Lung (tissue), 12 donors: ENCODE results near the gene NACC2. TPM values are rescaled to one million over a fixed set of nuclear protein-coding genes. Genes with fewer than 3 reads are reported as not detected.

Experiments used
- ATAC-seq: fragments of 200-7000 bp; cut with Tn5 transposase; one replicate; pipeline ENCODE4 v1.9.1; 2020; ENCODE audit warnings: moderate number of reproducible peaks; ENCODE audit not compliant: insufficient read depth, low FRiP score
- DNase-seq, 3 donors: peaks; one replicate each; pipeline ENCODE4 v3.0.0-alpha.2; 2013 to 2017
- H3K27ac ChIP-seq, 2 donors: one replicate each; pipeline ENCODE4 v1.5.1; 2013; ENCODE audit warnings: mild to moderate bottlenecking in 2 of 2, moderate library complexity in 2 of 2, control low read depth in 1 of 2, inconsistent platforms in 1 of 2, low read depth in 1 of 2, low read length in 1 of 2
- H3K27me3 ChIP-seq, 3 donors: one replicate each; pipeline ENCODE4 v1.5.1; 2013; ENCODE audit warnings: low read length in 2 of 3; ENCODE audit not compliant: control insufficient read depth in 3 of 3, insufficient read depth in 3 of 3
- H3K36me3 ChIP-seq, 4 donors: one replicate each; pipeline ENCODE4 v1.5.1; 2013; ENCODE audit warnings: low read length in 4 of 4, mild to moderate bottlenecking in 1 of 4, moderate library complexity in 1 of 4; ENCODE audit not compliant: control insufficient read depth in 4 of 4, insufficient read depth in 4 of 4
- H3K4me1 ChIP-seq, 5 donors: one replicate each; pipeline ENCODE4 v1.5.1; 2013; ENCODE audit warnings: low read length in 5 of 5, mild to moderate bottlenecking in 2 of 5, moderate library complexity in 1 of 5; ENCODE audit not compliant: control insufficient read depth in 5 of 5, insufficient read depth in 5 of 5
- H3K4me3 ChIP-seq: one replicate; pipeline ENCODE4 v1.5.1; 2013; ENCODE audit warnings: mild to moderate bottlenecking, control low read depth, moderate library complexity
- H3K9ac ChIP-seq, 2 donors: one replicate each; pipeline ENCODE4 v1.5.1; 2013; ENCODE audit warnings: low read length in 2 of 2, control low read depth in 1 of 2; ENCODE audit not compliant: insufficient read depth in 1 of 2
- H3K9me3 ChIP-seq, 4 donors: one replicate each; pipeline ENCODE4 v1.5.1; 2013; ENCODE audit warnings: low read length in 3 of 4, mild to moderate bottlenecking in 1 of 4, moderate library complexity in 1 of 4; ENCODE audit not compliant: control insufficient read depth in 4 of 4, insufficient read depth in 3 of 4
- WGBS, 2 donors: extraction: QIAGEN DNeasy Blood & Tissue Kit; methylation state at CpG; one replicate each; pipeline ENCODE4 v1.1.7; 2013; 5-methylcytosine and 5-hydroxymethylcytosine counted together
- polyA plus RNA-seq, 2 donors: library from polyadenylated mRNA; stranded (reverse); fragments of 200-250 nt; gene quantifications; one replicate each; pipeline ENCODE4 v1.2.1, GENCODE V29; 2013
- total RNA-seq, 2 donors: library from RNA; depleted of rRNA in 1 of 2; stranded (reverse); fragments of >200 nt in 1 of 2; gene quantifications; one replicate each; pipeline ENCODE4 v1.2.1, GENCODE V29; 2014 to 2021
- TF ChIP-seq, protein P1 (sequence below): IDR thresholded peaks from 2 replicates; pipeline ENCODE4 v1.5.1; 2012; ENCODE audit warnings: mild to moderate bottlenecking; ENCODE audit errors: control extremely low read depth, extremely low read depth
- donor health status: control.
- donor health status: control.
- donor health status: Bipolar disorder and iron deficiency.
- donor health status: healthy.
- donor health status: DM: yes; HTN: yes; CAD: no.

The NACC2 gene
- total and polyA plus RNA-seq, 4 donors = 5.9 to 32.7 (median 10.5) TPM

- Histone ChIP-seq H3K4me3 (no peak overlapping the region), H3K4me1 (peaks cover 0 to 29% (median 27%) of the 10 kb centered on the region in 5 donors), H3K9me3 (no peaks in the 10 kb centered on the region), H3K27ac (no peak overlapping the region), H3K9ac (no peak overlapping the region), H3K36me3 (peaks cover 0 to 14% (median 2%) of the 10 kb centered on the region in 4 donors), H3K27me3 (no peaks in the 10 kb centered on the region)
- ATAC-seq = no peak
- no peak for DNase-seq
- 95 to 96% methylated on average over 12 of the region's 12 CpGs for WGBS, 2 donors
- TF ChIP-seq, protein P1, sequence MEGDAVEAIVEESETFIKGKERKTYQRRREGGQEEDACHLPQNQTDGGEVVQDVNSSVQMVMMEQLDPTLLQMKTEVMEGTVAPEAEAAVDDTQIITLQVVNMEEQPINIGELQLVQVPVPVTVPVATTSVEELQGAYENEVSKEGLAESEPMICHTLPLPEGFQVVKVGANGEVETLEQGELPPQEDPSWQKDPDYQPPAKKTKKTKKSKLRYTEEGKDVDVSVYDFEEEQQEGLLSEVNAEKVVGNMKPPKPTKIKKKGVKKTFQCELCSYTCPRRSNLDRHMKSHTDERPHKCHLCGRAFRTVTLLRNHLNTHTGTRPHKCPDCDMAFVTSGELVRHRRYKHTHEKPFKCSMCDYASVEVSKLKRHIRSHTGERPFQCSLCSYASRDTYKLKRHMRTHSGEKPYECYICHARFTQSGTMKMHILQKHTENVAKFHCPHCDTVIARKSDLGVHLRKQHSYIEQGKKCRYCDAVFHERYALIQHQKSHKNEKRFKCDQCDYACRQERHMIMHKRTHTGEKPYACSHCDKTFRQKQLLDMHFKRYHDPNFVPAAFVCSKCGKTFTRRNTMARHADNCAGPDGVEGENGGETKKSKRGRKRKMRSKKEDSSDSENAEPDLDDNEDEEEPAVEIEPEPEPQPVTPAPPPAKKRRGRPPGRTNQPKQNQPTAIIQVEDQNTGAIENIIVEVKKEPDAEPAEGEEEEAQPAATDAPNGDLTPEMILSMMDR = no peak
Observed at GRCh38 chr9:136054146-136054545, 40.9 kb downstream of the NACC2 start.

DNA sequence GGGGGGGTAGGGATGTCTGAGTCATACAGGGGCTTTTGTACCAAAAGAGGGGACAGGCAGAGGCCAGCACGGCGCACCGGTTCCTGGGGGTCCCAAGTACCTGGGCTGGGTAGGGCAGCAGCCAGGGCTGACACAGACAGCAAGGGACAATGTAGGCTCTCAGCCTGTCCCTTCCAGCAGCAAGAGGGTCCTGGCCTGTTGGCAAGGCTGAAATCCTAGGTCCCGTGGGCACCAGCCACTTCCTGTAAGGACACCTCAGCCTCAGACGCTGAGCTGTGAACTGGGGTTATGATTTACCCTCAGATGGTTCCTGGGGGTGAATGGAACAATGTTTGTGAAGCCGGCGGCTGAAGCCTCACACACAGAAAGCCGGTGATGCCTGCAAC is 41.3 kb downstream of the NACC2 start:
- no peak overlapping the region for H3K27ac ChIP-seq
- no peak for DNase-seq
- H3K9ac ChIP-seq = no peak overlapping the region
- TF ChIP-seq, protein P1 = no peak
- peaks cover 0 to 29% (median 27%) of the 10 kb centered on the region in 5 donors for H3K4me1 ChIP-seq
- 70 to 73% methylated on average over 8 of the region's 8 CpGs for WGBS, 2 donors
- no peaks in the 10 kb centered on the region for H3K27me3 ChIP-seq
- H3K4me3 ChIP-seq = no peak overlapping the region
- no peaks in the 10 kb centered on the region for H3K9me3 ChIP-seq
- ATAC-seq = no peak
- peaks cover 0 to 18% (median 2%) of the 10 kb centered on the region in 4 donors for H3K36me3 ChIP-seq

DNA sequence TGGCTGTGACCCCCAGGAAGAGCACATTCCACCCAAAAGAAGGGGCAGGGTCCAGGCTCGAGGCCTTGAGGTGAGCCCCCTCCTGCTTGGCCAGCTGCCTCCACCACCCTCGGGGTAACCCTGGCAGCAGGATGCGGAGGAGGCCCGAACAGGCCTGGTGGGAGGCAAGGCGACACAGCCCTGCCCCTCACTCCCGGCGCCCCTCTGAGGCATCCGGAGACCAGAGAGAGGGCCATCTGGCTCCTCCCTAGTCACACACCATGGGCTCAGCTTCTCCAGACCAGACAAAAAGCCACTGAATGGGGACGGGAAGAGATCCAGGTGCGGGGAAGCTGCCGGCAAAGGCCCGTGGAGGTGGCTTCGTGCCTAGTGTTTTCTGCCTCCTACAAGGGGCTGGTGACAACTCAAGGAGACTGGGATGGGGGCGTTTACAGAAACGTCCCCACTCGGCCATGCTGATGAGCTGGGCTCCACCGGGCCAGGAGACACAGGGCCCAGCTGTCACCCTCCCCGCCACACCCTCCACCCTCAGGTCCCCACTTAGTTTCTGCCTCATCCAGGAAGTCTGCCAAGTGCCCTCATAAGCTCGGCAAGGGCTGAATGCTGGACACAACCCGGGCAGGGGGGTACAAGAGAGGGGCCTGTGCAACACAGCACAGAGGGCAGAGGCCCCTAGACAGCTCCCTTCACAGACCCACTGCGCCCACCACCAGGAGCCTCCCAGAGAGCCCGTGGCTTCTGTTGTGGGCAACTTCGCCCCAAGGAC is 41.9 kb downstream of the NACC2 start:
- no peak for ATAC-seq
- no peak for DNase-seq
- no peaks in the 10 kb centered on the region for H3K9me3 ChIP-seq
- TF ChIP-seq, protein P1 = no peak
- no peak overlapping the region for H3K4me3 ChIP-seq
- H3K36me3 ChIP-seq = peaks cover 0 to 22% (median 2%) of the 10 kb centered on the region in 4 donors
- WGBS, 2 donors = 42 to 69% methylated on average over 23 of the region's 23 CpGs
- peaks cover 0 to 29% (median 27%) of the 10 kb centered on the region in 5 donors for H3K4me1 ChIP-seq
- H3K9ac ChIP-seq = no peak overlapping the region
- H3K27ac ChIP-seq = peak overlapping the region in 1 of 2 donors; percentile 71
- no peaks in the 10 kb centered on the region for H3K27me3 ChIP-seq
